ENCODE results near the gene CDHR3. TPM values are rescaled to one million over a fixed set of nuclear protein-coding genes. Genes with fewer than 3 reads are reported as not detected.

The CDHR3 gene
- total and polyA plus RNA-seq, 9 of the 15 experiments (the other 6 are each of a cell fraction or from before 2014, with no cell fraction given), result 0.03 to 0.66 (median 0.24) TPM; not detected in 1

DNA sequence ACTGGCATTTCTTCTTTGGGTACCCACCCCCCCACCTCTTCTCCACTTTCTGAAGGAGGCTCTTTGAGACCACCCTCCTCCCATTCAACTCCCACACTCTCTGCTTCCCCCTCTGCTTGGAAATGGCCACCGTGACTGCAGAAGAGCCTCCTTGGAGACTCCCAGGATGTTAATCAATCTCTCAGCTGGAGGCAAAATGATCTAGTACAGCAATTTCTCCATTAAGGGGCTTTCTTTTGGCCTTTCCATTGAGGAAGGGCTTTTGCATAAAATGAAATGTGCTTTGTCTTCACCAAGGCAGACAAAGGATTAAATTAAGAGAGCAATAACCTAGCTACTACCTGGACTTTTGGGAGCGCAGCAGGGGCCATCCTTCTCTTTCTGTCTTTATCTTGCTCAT is 26.1 kb downstream of the CDHR3 start:
- H3K4me3 ChIP-seq, result no peak overlapping the region
- H3K9me1 ChIP-seq (ENCODE audit: control insufficient read depth, insufficient read depth, low read length), result no peaks in the 10 kb centered on the region
- ATAC-seq, result no peak
- no peaks in the 10 kb centered on the region for H3K4me1 ChIP-seq (replicated peaks in 1 of 2; ENCODE audit: control insufficient read depth in 2 of 2, insufficient read depth in 2 of 2, low read length in 2 of 2)
- BruUV-seq (replicated peaks), result no TSS peak
- H3K36me3 ChIP-seq (ENCODE audit: control insufficient read depth, insufficient read depth, low read length), result no peaks in the 10 kb centered on the region
- no peak for DNase-seq (ENCODE audit: extremely low read depth in 1 of 4, low spot score in 3 of 4)
- no peaks in the 10 kb centered on the region; the same call in 1 of the 2 replicates for H4K20me1 ChIP-seq (replicated peaks; ENCODE audit: control insufficient read depth, insufficient read depth, low read length)
- no peak overlapping the region for H3K4me2 ChIP-seq (ENCODE audit: insufficient read depth, low read length)
- in situ Hi-C loops (cut with MboI) (no loop called here), intact Hi-C loops (cut with micrococcal nuclease) (no loop called here)
- no peak overlapping the region for H3K27ac ChIP-seq (ENCODE audit: extremely low read depth, low read depth, low read length)
- ChIA-PET CTCF (ENCODE audit: low intra/inter-chr PET ratio) (no interaction called here), POLR2A (interaction anchor here (0.6 to 0.8 kb wide), 2 partner anchors 9 to 192 kb away, joined by 3 read pairs; no protein-coding TSS in a partner anchor)
- FAIRE-seq, result no peak
- H3K79me2 ChIP-seq (ENCODE audit: control insufficient read depth, insufficient read depth, low read length), result no peaks in the 10 kb centered on the region
- WGBS (ENCODE audit: insufficient coverage, low coverage, missing lambda C conversion rate), result 0% methylated on average over 2 of the region's 2 CpGs
- no peak for TF ChIP-seq JUND (IDR thresholded peaks at IDR 0.05; ENCODE audit: borderline replicate concordance, low read depth, low read length)
- no peak for TF ChIP-seq JUND (tag; IDR thresholded peaks at IDR 0.05; ENCODE audit: borderline replicate concordance, low read depth, low read length)
- TF ChIP-seq HMG20B (CRISPR knock-in tag; IDR thresholded peaks at IDR 0.05), result no peak
- no peak for TF ChIP-seq NUFIP1 (IDR thresholded peaks at IDR 0.05; ENCODE audit: partially characterized antibody)
- TF ChIP-seq, protein P1, sequence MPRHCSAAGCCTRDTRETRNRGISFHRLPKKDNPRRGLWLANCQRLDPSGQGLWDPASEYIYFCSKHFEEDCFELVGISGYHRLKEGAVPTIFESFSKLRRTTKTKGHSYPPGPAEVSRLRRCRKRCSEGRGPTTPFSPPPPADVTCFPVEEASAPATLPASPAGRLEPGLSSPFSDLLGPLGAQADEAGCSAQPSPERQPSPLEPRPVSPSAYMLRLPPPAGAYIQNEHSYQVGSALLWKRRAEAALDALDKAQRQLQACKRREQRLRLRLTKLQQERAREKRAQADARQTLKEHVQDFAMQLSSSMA (CRISPR knock-in tag; IDR thresholded peaks at IDR 0.05), result no peak
- TF ChIP-seq GABPB2 (CRISPR knock-in tag; conservative IDR thresholded peaks at IDR 0.05), result no peak
- no peak for TF ChIP-seq ZNF121 (CRISPR knock-in tag; conservative IDR thresholded peaks at IDR 0.05)
- TF ChIP-seq, protein P2, sequence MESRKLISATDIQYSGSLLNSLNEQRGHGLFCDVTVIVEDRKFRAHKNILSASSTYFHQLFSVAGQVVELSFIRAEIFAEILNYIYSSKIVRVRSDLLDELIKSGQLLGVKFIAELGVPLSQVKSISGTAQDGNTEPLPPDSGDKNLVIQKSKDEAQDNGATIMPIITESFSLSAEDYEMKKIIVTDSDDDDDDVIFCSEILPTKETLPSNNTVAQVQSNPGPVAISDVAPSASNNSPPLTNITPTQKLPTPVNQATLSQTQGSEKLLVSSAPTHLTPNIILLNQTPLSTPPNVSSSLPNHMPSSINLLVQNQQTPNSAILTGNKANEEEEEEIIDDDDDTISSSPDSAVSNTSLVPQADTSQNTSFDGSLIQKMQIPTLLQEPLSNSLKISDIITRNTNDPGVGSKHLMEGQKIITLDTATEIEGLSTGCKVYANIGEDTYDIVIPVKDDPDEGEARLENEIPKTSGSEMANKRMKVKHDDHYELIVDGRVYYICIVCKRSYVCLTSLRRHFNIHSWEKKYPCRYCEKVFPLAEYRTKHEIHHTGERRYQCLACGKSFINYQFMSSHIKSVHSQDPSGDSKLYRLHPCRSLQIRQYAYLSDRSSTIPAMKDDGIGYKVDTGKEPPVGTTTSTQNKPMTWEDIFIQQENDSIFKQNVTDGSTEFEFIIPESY (CRISPR knock-in tag; IDR thresholded peaks at IDR 0.05), result no peak
- no peak for TF ChIP-seq FUS (optimal IDR thresholded peaks at IDR 0.05; ENCODE audit: low read depth, low read length)
- no peak for TF ChIP-seq ZFP30 (CRISPR knock-in tag; IDR thresholded peaks at IDR 0.05; ENCODE audit: borderline replicate concordance)
- TF ChIP-seq ZBTB26 (CRISPR knock-in tag; IDR thresholded peaks at IDR 0.05), result no peak
- no peak for TF ChIP-seq ZC3H4 (CRISPR knock-in tag; IDR thresholded peaks at IDR 0.05; ENCODE audit: borderline replicate concordance)
- TF ChIP-seq RBM14 (IDR thresholded peaks at IDR 0.05; ENCODE audit: borderline replicate concordance, insufficient read depth, low read depth, low read length), result no peak
- TF ChIP-seq BRF1 (IDR thresholded peaks at IDR 0.05; ENCODE audit: borderline replicate concordance, extremely low read depth, insufficient read length), result no peak
- TF ChIP-seq ZNF589 (CRISPR knock-in tag; IDR thresholded peaks at IDR 0.05; ENCODE audit: low read depth), result no peak
- TF ChIP-seq RBM34 (IDR thresholded peaks at IDR 0.05; ENCODE audit: borderline replicate concordance, insufficient read depth, low read length), result no peak
- no peak for TF ChIP-seq PHF8 (IDR thresholded peaks at IDR 0.05; ENCODE audit: borderline replicate concordance, low read length)
- TF ChIP-seq POLR3A (IDR thresholded peaks at IDR 0.05; ENCODE audit: borderline replicate concordance, extremely low read depth, insufficient read depth, insufficient read length), result no peak
- H3K27me3 ChIP-seq (ENCODE audit: control insufficient read depth in 2 of 2, insufficient read depth in 2 of 2, low read length in 2 of 2), result peaks cover 26 to 46% of the 10 kb centered on the region in 2 experiments; a peak in 4 of 5 replicates
- H3K9me3 ChIP-seq (replicated peaks; ENCODE audit: control insufficient read depth, insufficient read depth, low read depth, low read length), result no peaks in the 10 kb centered on the region
- H2AFZ ChIP-seq (ENCODE audit: low read depth, low read length), result no peak overlapping the region
- no peak overlapping the region for H3K9ac ChIP-seq (ENCODE audit: insufficient read depth in 1 of 2, low read depth in 2 of 2, low read length in 2 of 2)

Measured in K562 (cell line).